HG03520 (cell line): ENCODE measurements around the gene IL25.
"Not testable (repeated sequence)": the region's sequence is repeated elsewhere in the genome, so short reads cannot be mapped to it uniquely, and the experiment has no call there.

Experiments used
- ATAC-seq: cut with Tn5 transposase; IDR thresholded peaks from one replicate; pipeline ENCODE4 v1.9.1; 2021; ENCODE audit warnings: mild to moderate bottlenecking, moderate library complexity; ENCODE audit not compliant: unreplicated experiment

The IL25 gene

GRCh38 chr14:23387916-23388882, 15.6 kb downstream of the IL25 start:
- no peak for ATAC-seq

- no peak for ATAC-seq
Measured at GRCh38 chr14:23388996-23389395, 16.4 kb downstream of the IL25 start.

GRCh38 chr14:23389396-23389795, 16.8 kb downstream of the IL25 start:
- ATAC-seq = no peak

- not testable (repeated sequence) for ATAC-seq
Measured at GRCh38 chr14:23389871-23390270, 17.3 kb downstream of the IL25 start.

- ATAC-seq = no peak
Measured at GRCh38 chr14:23392613-23393012, 20.0 kb downstream of the IL25 start.

- no peak for ATAC-seq
Measured at GRCh38 chr14:23396126-23396525, 23.5 kb downstream of the IL25 start.

- ATAC-seq = no peak
Measured at GRCh38 chr14:23396781-23397407, 24.3 kb downstream of the IL25 start.

- ATAC-seq = no peak
Measured at GRCh38 chr14:23398348-23398747, 25.7 kb downstream of the IL25 start.

- ATAC-seq = no peak
Measured at GRCh38 chr14:23399136-23399535, 26.5 kb downstream of the IL25 start.

- no peak for ATAC-seq
Measured at GRCh38 chr14:23399591-23399990, 27.0 kb downstream of the IL25 start.

GRCh38 chr14:23400496-23401149, 28.0 kb downstream of the IL25 start:
- not testable (repeated sequence) for ATAC-seq

GRCh38 chr14:23401291-23401690, 28.7 kb downstream of the IL25 start:
- no peak for ATAC-seq

- no peak for ATAC-seq
Measured at GRCh38 chr14:23402296-23403138, 29.9 kb downstream of the IL25 start.

- no peak for ATAC-seq
Measured at GRCh38 chr14:23403139-23403438, 30.5 kb downstream of the IL25 start.

GRCh38 chr14:23403908-23404307, 31.3 kb downstream of the IL25 start:
- no peak for ATAC-seq

- ATAC-seq = no peak
Measured at GRCh38 chr14:23404331-23404900, 31.8 kb downstream of the IL25 start.

GRCh38 chr14:23405096-23405495, 32.5 kb downstream of the IL25 start:
- ATAC-seq = no peak

GRCh38 chr14:23405516-23406025, 33.0 kb downstream of the IL25 start:
- ATAC-seq = no peak

- no peak for ATAC-seq
Measured at GRCh38 chr14:23406244-23406643, 33.6 kb downstream of the IL25 start.

- no peak for ATAC-seq
Measured at GRCh38 chr14:23406725-23407355, 34.2 kb downstream of the IL25 start.
